IMR-90 (cell line): Measurements from ENCODE around the gene LRP1B. TPM values are rescaled to one million over a fixed set of nuclear protein-coding genes. Genes with fewer than 3 reads are reported as not detected.

ENCODE experiments used
- ATAC-seq: fragments of 200-7000 bp; cut with Tn5 transposase; 2 replicates; pipeline ENCODE4 v1.9.1; 2020; ENCODE audit warnings: low read depth, mild to moderate bottlenecking, moderate library complexity
- BruUV-seq: library from RNA; stranded (reverse); fragments of 400-500 nt; replicated peaks from 2 replicates; lab custom pipeline; 2021; lab: Mats Ljungman, UMichigan
- CTCF ChIA-PET: fragments of 300-600 bp; formaldehyde crosslinking; extraction: SDS; loops from one replicate; lab custom pipeline; 2021; ENCODE audit warnings: antibody characterized with exemption; lab: Yijun Ruan, JAX
- POLR2A ChIA-PET: fragments of 300-600 bp; sonication (Branson Sonifier 250); formaldehyde crosslinking; loops from one replicate; lab custom pipeline; 2022; ENCODE audit warnings: antibody characterized with exemption; ENCODE audit not compliant: unreplicated experiment; lab: Charles Lee
- DNase-seq: peaks from one replicate; pipeline ENCODE4 v3.0.0; 2013
- H2AFZ ChIP-seq: replicated peaks from 2 replicates; pipeline ENCODE3; 2013; ENCODE audit warnings: low read length, mild to moderate bottlenecking; ENCODE audit not compliant: poor library complexity
- H2AK5ac ChIP-seq: 2 replicates; pipeline ENCODE4 v1.6.1; 2013; ENCODE audit warnings: low read depth, low read length, inconsistent platforms
- H2AK9ac ChIP-seq: replicated peaks from 2 replicates; pipeline ENCODE3; 2013; ENCODE audit warnings: mild to moderate bottlenecking, low read depth, low read length, moderate library complexity; ENCODE audit not compliant: poor library complexity
- H2BK120ac ChIP-seq: 2 replicates; pipeline ENCODE4 v1.6.1; 2013; ENCODE audit warnings: low read depth, low read length, inconsistent platforms
- H2BK15ac ChIP-seq: 3 replicates; pipeline ENCODE4 v1.6.1; 2013; ENCODE audit warnings: low read depth, low read length, inconsistent platforms
- H2BK20ac ChIP-seq: 2 replicates; pipeline ENCODE4 v1.6.1; 2013; ENCODE audit warnings: low read depth, mild to moderate bottlenecking, inconsistent platforms, low read length, moderate library complexity
- H2BK5ac ChIP-seq: 2 replicates; pipeline ENCODE4 v1.6.1; 2013; ENCODE audit warnings: mild to moderate bottlenecking, low read depth, low read length, inconsistent platforms; ENCODE audit not compliant: poor library complexity, severe bottlenecking
- H3K14ac ChIP-seq: replicated peaks from 2 replicates; pipeline ENCODE4 v1.6.1; 2013; ENCODE audit warnings: low read depth, low read length, inconsistent platforms
- H3K18ac ChIP-seq: 2 replicates; pipeline ENCODE4 v1.6.1; 2013; ENCODE audit warnings: low read depth, low read length, control low read depth
- H3K23ac ChIP-seq: 2 replicates; pipeline ENCODE4 v1.6.1; 2013; ENCODE audit warnings: low read depth, low read length, inconsistent platforms
- H3K27ac ChIP-seq: 2 replicates; pipeline ENCODE4 v1.5.1; 2013; ENCODE audit warnings: mild to moderate bottlenecking, control low read depth, low read length; ENCODE audit not compliant: insufficient read depth
- H3K27me3 ChIP-seq: 2 replicates; pipeline ENCODE4 v1.6.1; 2013; ENCODE audit warnings: low read length; ENCODE audit not compliant: control insufficient read depth, insufficient read depth
- H3K36me3 ChIP-seq: 2 replicates; pipeline ENCODE4 v1.6.1; 2013; ENCODE audit warnings: low read length, mixed read lengths; ENCODE audit not compliant: control insufficient read depth, insufficient read depth
- H3K4ac ChIP-seq: 2 replicates; pipeline ENCODE4 v1.6.1; 2013; ENCODE audit warnings: low read depth, low read length, inconsistent platforms
- H3K4me1 ChIP-seq: 2 replicates; pipeline ENCODE4 v1.6.1; 2013; ENCODE audit warnings: low read length, mixed read lengths; ENCODE audit not compliant: control insufficient read depth, insufficient read depth
- H3K4me2 ChIP-seq: 2 replicates; pipeline ENCODE4 v1.6.1; 2013; ENCODE audit warnings: low read depth, mild to moderate bottlenecking, control low read depth, low read length, moderate library complexity
- H3K4me3 ChIP-seq: 2 replicates; pipeline ENCODE4 v1.5.1; 2013; ENCODE audit warnings: low read depth, mild to moderate bottlenecking, control low read depth, low read length, moderate library complexity; ENCODE audit not compliant: insufficient read depth
- H3K56ac ChIP-seq: 2 replicates; pipeline ENCODE4 v1.6.1; 2013; ENCODE audit warnings: low read length, inconsistent platforms; ENCODE audit not compliant: insufficient read depth; ENCODE audit errors: extremely low read depth
- H3K79me1 ChIP-seq, 2 experiments: 2 replicates each; pipeline ENCODE4 v1.6.1; 2013; ENCODE audit warnings: low read length in 2 of 2, inconsistent platforms in 1 of 2, low read depth in 1 of 2
- H3K9ac ChIP-seq: 2 replicates; pipeline ENCODE4 v1.6.1; 2013; ENCODE audit warnings: low read depth, low read length, control low read depth
- H3K9me1 ChIP-seq: 2 replicates; pipeline ENCODE4 v1.6.1; 2013; ENCODE audit warnings: low read length, inconsistent platforms; ENCODE audit not compliant: insufficient read depth
- H3K9me3 ChIP-seq: 2 replicates; pipeline ENCODE4 v1.6.1; 2013; ENCODE audit warnings: low read length; ENCODE audit not compliant: control insufficient read depth, insufficient read depth
- H4K20me1 ChIP-seq: 2 replicates; pipeline ENCODE4 v1.6.1; 2013; ENCODE audit warnings: low read length, inconsistent platforms; ENCODE audit not compliant: insufficient read depth
- H4K5ac ChIP-seq: 2 replicates; pipeline ENCODE4 v1.6.1; 2013; ENCODE audit warnings: mild to moderate bottlenecking, low read depth, low read length, control low read depth
- H4K8ac ChIP-seq, 2 experiments: 2 replicates each; pipeline ENCODE4 v1.6.1; 2013; ENCODE audit warnings: low read depth in 2 of 2, low read length in 2 of 2, control low read depth in 1 of 2, inconsistent platforms in 1 of 2
- H4K91ac ChIP-seq: 2 replicates; pipeline ENCODE4 v1.6.1; 2013; ENCODE audit warnings: low read depth, low read length, inconsistent platforms; ENCODE audit not compliant: insufficient read depth
- FOS ChIP-seq: fragments of 150-350 bp; IDR thresholded peaks from 2 replicates; pipeline ENCODE4 v1.6.1; 2016; ENCODE audit warnings: low read depth, low read length
- MAFK ChIP-seq: IDR thresholded peaks from 2 replicates; pipeline ENCODE4 v1.6.1; 2012; ENCODE audit warnings: low read depth, low read length, improper control_type of control experiment
- NFE2L2 ChIP-seq: fragments of 150-350 bp; IDR thresholded peaks from 2 replicates; pipeline ENCODE4 v1.6.1; 2016; ENCODE audit warnings: low read depth, mild to moderate bottlenecking, low read length
- RCOR1 ChIP-seq: IDR thresholded peaks from 2 replicates; pipeline ENCODE4 v1.6.1; 2012; ENCODE audit warnings: mild to moderate bottlenecking, low read length, improper control_type of control experiment; ENCODE audit not compliant: insufficient replicate concordance
- USF2 ChIP-seq: fragments of 150-350 bp; IDR thresholded peaks from 2 replicates; pipeline ENCODE4 v1.6.1; 2017; ENCODE audit warnings: mild to moderate bottlenecking, antibody characterized with exemption, low read length, low read depth
- WGBS, 2 experiments: methylation state at CpG; one replicate each; pipeline versions ENCODE4 v1.1.5 to v1.1.7; 2013; ENCODE audit warnings: missing lambda C conversion rate in 2 of 2; ENCODE audit not compliant: insufficient read length in 1 of 2; ENCODE audit errors: extremely low coverage in 2 of 2; 5-methylcytosine and 5-hydroxymethylcytosine counted together
- dilution Hi-C: fragments of 300-500 bp; cut with HindIII; formaldehyde crosslinking; loops from one replicate; pipeline ENCODE4 v1.14.3; 2018; ENCODE audit warnings: low sequenced_read_pairs; ENCODE audit not compliant: unreplicated experiment
- in situ Hi-C: fragments of 300-500 bp; cut with MboI; formaldehyde crosslinking; loops from 3 replicates; pipeline ENCODE4 v1.14.3; 2019; ENCODE audit warnings: low sequenced_read_pairs, inconsistent platforms, mixed read lengths
- intact Hi-C: fragments of 100-400 bp; cut with micrococcal nuclease; formaldehyde crosslinking; loops from 2 replicates; pipeline ENCODE4 v1.10.0; 2022
- polyA plus RNA-seq, 3 experiments: library from polyadenylated mRNA; depleted of rRNA; stranded (reverse); fragments of >200 nt; gene quantifications; 2 replicates each; pipeline ENCODE4 v1.2.3, GENCODE V29; 2012; ENCODE audit warnings: low replicate concordance in 1 of 3
- total RNA-seq: library from RNA; depleted of rRNA; stranded (reverse); fragments of >200 nt; gene quantifications from 2 replicates; pipeline ENCODE4 v1.2.3, GENCODE V29; 2012

LRP1B gene
- total and polyA plus RNA-seq, 2 of the 4 experiments (the other 2 are of a cell fraction): under 0.01 to 0.02 TPM

- Histone ChIP-seq H3K36me3 (no peaks in the 10 kb centered on the region), H2AFZ (no peak overlapping the region), H3K27me3 (no peaks in the 10 kb centered on the region), H3K4ac (no peak overlapping the region), H3K9me1 (no peaks in the 10 kb centered on the region), H2BK5ac (no peak overlapping the region), H2AK9ac (no peak overlapping the region), H4K8ac (no peak overlapping the region), H3K4me3 (no peak overlapping the region), H2AK5ac (no peak overlapping the region), H3K23ac (no peak overlapping the region), H3K18ac (no peak overlapping the region), H3K56ac (no peak overlapping the region), H2BK15ac (no peak overlapping the region), H3K27ac (no peak overlapping the region), H2BK120ac (no peak overlapping the region), H4K5ac (no peak overlapping the region), H3K79me1 (no peaks in the 10 kb centered on the region), H4K20me1 (no peaks in the 10 kb centered on the region), H3K9me3 (no peaks in the 10 kb centered on the region), H3K9ac (no peak overlapping the region), H2BK20ac (no peak overlapping the region), H3K4me2 (no peak overlapping the region), H3K14ac (no peak overlapping the region), H4K91ac (no peak overlapping the region), H3K4me1 (no peaks in the 10 kb centered on the region)
- intact Hi-C loops (no loop called here), in situ Hi-C loops (no loop called here), dilution Hi-C loops (no loop called here)
- CTCF ChIA-PET: no interaction called here
- POLR2A ChIA-PET: no interaction called here
- BruUV-seq: no TSS peak
- no peak for DNase-seq
- no peak for TF ChIP-seq FOS
- TF ChIP-seq USF2: no peak
- no peak for TF ChIP-seq MAFK
- TF ChIP-seq RCOR1: no peak
- no peak for TF ChIP-seq NFE2L2
- ATAC-seq: no peak
- WGBS, 2 experiments: no CpG with 5 or more reads among the region's 2 CpGs
Observed at GRCh38 chr2:140698636-140699035, 1432.2 kb downstream of the LRP1B start.
